PFSK-1 (cell line): ENCODE measurements around the gene CACNG4.

ENCODE experiments used
- FOXP2 ChIP-seq: optimal IDR thresholded peaks from 2 replicates; pipeline ENCODE3; 2011; ENCODE audit warnings: borderline replicate concordance, control low read depth, inconsistent platforms; ENCODE audit not compliant: insufficient read depth; ENCODE audit errors: extremely low read length, extremely low read depth
- POLR2AphosphoS5 ChIP-seq: IDR thresholded peaks from 2 replicates; pipeline ENCODE4 v1.6.1; 2012; ENCODE audit warnings: low read depth, mild to moderate bottlenecking, control low read depth, low read length, moderate library complexity
- SIN3A ChIP-seq: IDR thresholded peaks from 2 replicates; pipeline ENCODE4 v1.6.1; 2012; ENCODE audit warnings: mild to moderate bottlenecking, low read length, moderate library complexity, borderline replicate concordance; ENCODE audit not compliant: insufficient read depth
- TAF1 ChIP-seq: IDR thresholded peaks from 2 replicates; pipeline ENCODE4 v1.6.1; 2012; ENCODE audit warnings: low read length, control low read depth, borderline replicate concordance; ENCODE audit not compliant: insufficient read depth
- TF ChIP-seq, protein P1 (sequence below), 2 experiments: IDR thresholded peaks; 2 replicates each; pipeline versions ENCODE4 v1.6.1 to v1.8.0; 2011 to 2012; ENCODE audit warnings: low read depth in 2 of 2, low read length in 2 of 2, control low read depth in 1 of 2, inconsistent platforms in 1 of 2, mild to moderate bottlenecking in 1 of 2, moderate library complexity in 1 of 2; ENCODE audit not compliant: insufficient read depth in 1 of 2

DNA sequence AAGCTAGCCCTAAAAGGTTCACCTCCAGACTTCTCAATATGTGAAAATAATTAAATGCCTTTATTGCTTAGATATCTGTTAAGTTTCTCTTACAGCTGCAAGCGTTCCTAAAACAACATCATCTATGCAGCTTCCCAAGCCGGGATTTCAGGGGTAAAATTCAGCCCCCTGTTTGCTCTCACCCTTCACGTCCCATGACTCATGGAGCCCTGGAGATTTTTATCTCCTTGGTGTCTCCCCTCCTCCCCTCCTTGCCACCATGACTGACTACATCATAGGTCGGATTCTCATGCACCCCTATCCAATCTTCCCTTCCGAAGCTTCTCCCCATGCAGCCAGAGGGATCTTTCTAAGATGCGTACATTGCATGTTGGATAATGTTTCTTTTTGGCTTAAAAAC lies 21.0 kb upstream of the CACNG4 start:
- TF ChIP-seq, protein P1, sequence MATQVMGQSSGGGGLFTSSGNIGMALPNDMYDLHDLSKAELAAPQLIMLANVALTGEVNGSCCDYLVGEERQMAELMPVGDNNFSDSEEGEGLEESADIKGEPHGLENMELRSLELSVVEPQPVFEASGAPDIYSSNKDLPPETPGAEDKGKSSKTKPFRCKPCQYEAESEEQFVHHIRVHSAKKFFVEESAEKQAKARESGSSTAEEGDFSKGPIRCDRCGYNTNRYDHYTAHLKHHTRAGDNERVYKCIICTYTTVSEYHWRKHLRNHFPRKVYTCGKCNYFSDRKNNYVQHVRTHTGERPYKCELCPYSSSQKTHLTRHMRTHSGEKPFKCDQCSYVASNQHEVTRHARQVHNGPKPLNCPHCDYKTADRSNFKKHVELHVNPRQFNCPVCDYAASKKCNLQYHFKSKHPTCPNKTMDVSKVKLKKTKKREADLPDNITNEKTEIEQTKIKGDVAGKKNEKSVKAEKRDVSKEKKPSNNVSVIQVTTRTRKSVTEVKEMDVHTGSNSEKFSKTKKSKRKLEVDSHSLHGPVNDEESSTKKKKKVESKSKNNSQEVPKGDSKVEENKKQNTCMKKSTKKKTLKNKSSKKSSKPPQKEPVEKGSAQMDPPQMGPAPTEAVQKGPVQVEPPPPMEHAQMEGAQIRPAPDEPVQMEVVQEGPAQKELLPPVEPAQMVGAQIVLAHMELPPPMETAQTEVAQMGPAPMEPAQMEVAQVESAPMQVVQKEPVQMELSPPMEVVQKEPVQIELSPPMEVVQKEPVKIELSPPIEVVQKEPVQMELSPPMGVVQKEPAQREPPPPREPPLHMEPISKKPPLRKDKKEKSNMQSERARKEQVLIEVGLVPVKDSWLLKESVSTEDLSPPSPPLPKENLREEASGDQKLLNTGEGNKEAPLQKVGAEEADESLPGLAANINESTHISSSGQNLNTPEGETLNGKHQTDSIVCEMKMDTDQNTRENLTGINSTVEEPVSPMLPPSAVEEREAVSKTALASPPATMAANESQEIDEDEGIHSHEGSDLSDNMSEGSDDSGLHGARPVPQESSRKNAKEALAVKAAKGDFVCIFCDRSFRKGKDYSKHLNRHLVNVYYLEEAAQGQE (IDR thresholded peaks at IDR 0.05; ENCODE audit: insufficient read depth in 1 of 2, low read depth in 2 of 2, low read length in 2 of 2), result no peak
- no peak for TF ChIP-seq POLR2AphosphoS5
- TF ChIP-seq SIN3A, result no peak
- no peak for TF ChIP-seq TAF1
- TF ChIP-seq FOXP2, result no peak
